AG08396 (cell line): ENCODE results near the gene GRK1.

Source experiments
- DNase-seq: peaks from one replicate; pipeline ENCODE4 v3.0.0; 2012; ENCODE audit warnings: low spot score, mixed read lengths

The GRK1 gene

DNA sequence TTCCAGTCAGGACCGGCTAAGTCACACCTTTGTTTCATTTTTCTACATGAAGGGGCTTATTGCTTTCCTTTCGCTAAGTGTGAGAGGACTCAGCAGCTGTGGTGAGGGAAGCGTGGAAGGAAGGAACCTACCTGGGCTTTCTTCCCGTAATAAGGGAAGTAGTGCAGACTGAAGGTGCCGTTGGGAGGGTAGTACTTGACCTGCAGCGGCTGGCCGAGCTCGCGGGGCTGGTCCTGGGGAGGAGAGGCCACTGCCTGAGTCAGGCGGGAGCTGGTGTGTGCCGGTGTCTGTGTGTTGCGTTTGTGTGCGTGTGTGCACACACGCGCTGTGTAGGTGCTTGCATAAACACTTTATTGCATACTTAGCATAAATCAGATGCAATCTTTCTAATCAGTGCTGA is 16.7 kb upstream of the GRK1 start:
- no peak for DNase-seq

DNA sequence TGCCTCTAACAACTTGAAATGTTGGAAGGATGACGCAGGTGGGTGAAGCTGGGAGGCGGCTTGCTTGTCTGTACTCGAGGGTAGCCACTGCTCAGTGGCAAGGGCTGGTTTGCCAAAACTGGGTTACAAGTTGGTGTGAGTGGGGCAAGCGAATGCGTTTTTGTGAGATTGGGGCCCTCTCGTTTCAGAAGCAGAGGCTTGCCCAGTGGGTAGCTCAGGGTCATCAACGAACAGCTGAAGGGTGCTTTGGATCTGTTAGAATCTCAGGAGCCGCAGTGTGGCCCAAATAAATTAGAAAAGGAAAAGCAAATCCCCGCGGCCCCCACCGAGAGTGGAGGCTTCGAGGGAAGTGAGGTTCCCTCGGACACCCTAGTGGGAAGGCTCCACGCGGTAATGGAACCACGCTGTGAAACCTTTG is 16.3 kb upstream of the GRK1 start:
- DNase-seq, result no peak

DNA sequence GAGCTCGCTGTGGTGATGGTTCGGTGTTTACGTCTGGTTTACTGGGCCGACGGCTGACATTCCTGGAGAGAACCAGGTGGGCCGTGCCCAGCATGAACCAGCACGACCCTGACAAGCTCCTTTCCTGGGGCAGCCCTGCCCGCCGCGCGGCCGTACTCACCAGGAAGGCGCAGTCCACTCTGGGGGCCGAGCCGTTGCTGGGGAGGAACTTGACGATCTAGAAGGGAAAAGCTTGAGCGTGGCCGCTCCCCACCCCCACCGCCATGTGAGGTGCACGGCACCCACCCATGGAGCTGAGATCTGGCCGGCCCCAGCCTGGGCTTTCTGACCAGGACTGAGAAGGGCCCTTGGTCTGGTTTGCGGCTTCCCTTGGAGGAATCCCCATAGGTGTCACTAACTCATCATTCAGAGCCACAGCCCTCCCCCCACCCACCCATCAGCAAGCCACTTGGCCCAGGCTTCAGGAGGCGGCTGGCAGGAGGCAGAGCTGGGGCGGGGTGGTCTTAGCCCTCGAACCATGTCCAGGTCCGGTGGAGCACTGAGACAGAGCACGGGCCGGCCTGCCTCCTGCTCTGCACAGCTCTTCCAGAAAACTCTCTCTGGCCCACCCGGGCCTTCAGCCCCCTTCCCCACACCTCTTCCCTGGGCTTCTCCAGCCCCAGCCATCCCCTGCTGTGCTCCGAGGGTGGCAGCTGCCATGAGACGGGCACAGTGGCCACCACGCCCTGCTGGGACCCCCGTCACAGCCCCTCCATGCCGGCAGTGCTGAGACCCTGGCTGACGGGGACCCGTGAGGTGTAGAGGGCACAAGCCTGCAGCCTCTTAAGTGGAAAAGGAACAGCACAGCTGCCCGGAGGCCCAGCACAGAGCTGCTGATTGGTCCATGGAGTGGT is 15.3 kb upstream of the GRK1 start:
- no peak for DNase-seq

DNA sequence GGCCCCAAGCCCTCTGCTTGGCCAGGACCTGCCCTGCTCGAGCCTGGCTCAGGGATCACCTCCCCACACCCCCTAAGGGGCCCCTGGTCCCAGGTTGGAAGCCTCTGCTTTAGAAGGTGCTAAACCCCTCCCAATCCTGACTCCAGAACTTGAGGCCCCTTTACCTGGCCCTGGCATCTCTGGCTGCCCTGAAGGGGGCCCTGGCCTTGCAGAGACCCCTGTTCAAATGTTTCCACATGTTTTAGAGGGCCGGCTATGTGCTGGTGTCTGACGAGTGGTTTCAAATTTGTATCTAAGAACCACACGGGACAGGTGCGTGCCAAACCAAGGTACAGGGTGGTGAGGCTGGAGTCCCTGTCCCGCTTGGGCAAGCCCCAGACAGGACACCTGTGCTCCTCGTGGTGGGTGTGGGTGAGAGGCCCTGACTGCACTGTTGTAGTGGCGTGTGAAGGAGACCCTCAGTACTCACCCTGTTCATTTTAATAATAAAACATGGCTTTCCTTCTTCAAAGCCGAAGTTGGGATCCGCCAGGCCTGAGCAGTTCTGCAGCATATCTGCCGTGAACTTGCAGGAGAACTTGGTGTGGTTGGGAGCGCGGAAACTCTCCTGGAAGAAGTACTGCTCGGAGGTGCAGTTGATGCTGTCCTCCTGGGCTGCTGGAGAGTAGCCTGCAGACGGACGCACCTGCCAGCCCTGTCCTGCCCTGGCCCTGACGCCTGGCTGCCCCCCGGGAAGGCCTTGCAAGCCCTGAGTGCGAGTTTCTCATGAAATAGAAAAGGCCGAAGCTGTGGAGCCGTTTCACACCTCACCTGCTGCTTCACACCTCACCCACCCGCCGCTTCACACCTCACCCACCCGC is 14.4 kb upstream of the GRK1 start:
- DNase-seq, result no peak

DNA sequence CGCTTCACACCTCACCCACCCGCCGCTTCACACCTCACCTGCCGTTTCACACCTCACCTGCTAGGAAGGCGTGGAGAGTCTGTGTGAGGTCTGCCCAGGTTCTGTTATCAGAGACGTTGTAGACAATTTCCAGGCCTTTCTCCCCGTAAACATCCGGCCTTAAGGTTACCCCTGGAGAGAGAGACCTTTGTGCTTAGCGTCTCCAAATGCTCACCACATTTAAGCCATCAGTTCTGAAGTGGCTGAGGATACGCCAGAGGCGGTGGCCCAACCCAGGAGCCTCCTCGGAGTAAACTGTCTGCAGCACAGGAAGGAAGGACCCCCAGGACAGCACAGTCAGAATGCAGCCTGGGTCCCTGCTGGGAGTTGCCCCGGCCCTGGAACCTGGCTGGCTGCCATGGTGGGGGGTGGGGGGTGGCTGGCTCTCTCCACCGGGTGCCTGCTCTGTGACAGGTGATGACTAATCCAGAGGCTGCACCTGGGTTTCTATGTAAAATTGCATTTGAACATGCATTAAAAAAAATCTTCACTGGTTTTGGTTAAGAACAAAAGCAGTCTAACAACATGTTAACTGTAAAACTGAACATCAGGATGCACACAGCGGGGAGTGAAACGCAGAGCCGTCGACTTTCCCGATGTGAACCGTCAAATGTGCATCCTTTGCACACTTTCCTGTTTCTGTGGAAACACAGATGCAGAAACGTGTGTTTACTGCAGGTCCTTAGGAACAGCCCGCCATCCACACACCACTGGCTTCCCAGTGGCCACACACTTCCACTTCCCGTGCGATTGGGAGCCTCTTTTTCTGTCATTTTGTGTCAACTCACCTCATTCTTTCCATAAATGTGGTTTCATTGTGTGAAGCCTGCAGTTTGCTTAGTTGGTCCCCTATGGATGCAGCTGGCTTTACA is 13.5 kb upstream of the GRK1 start:
- no peak for DNase-seq

DNA sequence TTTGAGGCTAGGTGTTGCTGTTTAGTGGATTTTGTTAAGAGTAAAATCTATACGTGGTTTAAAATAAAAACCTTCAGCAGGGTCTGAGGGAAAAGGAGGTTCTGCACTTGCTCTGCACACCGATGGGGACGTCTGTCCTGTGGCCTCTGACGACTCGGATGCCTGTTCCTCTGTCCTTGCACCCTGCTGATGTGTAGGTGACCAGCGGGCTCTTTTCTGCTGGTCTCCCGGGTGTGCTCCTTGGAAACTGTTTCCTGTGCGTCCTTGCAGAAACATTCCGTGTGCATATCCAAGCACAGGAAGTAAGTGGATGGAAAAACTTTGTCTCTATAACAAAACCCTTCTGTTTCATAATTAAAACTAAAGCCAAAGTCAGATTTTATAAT is 12.9 kb upstream of the GRK1 start:
- DNase-seq, result no peak

DNA sequence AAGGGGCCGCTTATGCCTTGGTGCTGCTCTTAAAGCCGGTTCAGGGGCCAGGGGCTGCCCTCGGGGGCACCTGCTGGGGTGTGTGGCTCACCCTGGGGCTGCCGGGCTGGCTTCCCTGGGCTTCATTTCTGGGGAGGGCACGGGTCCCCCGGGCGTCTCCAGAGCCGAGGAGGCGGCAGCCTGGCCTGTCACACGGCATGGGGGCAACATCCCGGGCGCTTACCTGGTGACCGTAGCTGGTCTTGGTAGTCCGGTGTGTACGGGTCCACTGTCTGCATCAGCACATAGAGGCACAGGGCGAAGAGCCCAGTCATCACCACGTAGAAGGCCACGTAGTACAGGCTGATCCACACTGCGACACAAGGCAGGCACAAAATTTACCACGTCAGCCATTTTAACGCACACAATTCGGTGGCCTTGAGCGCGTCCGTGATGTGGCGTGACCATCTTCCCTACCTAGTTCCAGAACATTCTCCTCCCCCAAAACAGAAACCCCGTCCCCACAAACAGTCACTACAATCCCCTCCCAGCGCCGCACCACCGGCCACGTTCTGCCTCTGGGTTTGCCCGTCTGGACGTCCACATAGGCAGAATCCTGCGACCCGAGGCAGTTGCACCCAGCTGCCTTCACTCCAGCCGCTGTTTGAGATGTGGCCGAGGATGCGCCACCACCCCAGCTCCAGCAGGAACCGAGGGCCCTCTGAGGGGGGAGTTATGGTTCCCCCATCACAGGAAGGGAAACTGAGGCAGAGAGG is 12.3 kb upstream of the GRK1 start:
- DNase-seq, result no peak

DNA sequence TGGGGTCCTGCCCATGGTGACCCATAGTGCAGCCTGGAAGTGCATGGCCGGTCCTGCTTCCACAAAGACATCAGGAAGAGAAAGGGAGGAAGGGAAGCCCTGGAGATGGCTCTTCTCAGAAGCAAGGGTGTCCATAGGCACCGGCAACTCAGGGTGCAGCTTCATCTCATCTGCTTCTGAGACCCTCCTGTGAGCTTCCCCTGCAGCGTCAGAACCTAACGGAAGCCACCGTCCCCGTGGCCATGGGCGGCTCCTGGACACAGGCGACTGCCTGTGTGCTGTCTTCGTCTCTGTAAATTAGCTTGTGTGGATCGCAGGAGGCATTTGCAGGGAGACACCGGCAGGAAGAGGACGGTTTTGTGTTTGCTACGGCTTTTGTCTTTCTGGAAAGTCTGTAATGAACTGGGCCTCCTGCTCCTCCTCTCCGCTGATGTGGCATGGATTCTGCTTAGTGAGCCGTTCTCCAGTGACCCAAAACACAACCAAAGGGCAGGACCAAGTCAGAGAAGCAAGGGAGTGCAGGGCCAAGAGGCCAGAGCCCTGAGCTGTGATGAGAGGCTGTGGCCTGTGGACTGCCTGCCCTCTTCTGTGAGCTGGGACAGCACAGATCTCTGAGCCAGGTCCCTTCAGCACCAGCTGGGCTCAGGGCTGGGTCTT is 11.5 kb upstream of the GRK1 start:
- DNase-seq, result no peak

DNA sequence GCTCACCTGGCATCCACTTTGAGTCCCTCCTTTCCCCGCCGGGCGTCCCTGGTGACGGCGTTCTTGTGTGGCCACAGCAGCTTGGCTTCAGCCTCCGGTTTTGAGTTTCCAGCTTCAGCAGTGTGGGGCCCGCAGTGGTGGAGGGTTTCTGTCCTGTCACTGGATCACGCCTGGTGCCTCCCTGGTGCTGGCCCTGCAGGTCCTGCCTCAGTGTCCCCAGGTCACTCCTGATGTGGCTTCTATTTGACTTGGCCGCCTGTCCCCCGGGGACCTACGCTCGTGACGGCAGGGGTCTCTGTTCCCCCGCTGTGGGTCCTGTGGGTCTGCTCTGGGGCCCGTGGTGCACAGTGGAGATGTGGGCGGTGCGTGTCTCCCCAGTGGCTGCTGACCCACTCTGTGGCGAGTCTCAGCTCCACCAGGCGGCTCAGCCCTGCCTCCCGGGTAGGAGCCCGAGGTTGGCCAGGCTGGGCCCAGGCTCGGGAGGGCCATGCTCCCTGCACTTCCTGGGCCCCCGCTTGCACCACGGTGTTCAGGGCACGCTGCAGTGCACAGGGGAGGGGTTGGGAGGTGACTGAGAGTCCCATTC is 10.9 kb upstream of the GRK1 start:
- no peak for DNase-seq

DNA sequence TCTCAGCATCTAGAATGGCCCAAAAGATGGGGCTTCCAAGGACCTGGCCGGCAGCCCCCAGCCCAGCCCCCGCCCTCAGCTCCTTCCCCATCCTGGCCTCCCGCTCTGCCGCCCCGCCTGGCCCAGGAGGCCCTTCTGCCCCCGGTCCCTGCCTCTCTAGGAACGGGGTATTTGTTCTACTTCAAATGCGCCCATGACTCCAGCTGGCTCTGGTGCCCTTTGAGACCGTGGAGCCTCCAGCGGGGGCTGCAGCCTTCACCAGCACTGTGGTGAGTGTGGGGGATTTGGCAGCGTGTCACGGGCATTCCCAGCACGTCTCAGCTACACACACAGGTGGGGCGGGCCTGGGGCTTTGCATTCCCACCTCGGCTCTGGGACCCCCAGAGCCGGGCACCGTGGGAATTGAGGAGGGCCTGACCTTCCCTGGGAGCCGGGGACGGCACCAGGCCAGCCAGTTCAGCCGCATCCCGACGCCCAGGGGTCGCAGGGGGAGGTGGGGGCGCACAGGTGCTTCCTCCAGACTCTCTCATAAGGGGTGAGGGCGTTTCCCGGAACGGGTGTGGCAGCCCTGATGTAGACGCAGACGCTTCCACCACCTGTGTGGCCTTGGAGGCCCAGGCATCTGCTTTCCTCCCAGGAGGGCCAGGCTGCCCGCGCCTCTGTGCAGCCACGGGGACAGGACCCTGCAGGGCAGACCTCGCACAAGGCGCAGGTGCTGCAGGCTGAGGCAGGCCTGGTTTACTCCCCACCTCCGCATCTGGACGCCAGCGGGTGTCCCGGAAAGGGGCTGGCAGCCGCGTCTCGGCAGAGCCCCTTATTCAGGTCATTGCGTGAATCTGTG is 10.0 kb upstream of the GRK1 start:
- DNase-seq, result no peak

DNA sequence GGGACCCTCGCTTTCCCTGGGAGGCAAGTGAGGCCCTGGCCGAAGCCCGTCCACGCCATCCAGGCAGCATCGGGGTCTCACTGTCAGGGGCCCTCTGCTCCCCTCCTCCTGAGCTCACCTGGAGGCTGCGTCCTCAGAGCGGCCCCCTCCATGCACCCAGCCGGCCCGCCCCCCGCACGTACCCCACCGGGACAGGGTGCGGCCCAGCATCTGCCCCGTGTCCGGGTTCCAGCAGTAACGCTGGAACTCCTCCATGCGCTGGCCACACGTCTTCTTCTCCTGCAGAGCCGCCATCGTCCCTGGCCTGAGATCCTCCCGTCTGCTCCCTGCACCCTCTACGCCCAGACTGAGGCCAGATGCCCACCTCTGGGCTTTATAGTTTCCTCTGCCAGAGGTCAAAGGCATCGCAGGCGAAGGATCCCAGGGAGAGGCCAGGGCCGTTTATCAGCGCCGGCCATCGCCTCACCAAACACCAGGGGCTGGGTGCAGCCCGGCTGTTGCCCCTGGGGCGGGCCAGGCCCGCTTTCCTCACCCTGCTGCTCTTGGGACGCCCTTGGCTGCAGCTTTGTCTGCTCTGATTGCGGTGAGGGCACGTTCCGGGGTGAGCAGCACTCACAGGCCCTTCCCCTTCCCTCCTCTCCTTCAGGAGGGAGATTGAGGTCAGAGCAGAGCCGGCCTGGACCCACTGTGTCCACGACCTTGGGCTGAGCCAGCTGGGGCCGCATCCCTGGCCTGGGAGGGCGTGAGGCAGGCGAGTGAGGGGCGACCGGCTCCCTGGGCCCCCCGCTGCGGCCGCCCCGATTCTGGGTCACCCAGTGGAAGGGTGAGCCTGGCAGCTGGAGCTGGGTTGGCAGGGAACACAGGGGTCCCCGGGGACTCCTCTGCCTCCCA is 8.9 kb upstream of the GRK1 start, which contains the start of gene ATP4B:
Gene ATP4B (minus strand): TSS at position 348 of the 891 bp plus-strand sequence. CDS start 54 bp downstream, at position 294.
- no peak for DNase-seq

DNA sequence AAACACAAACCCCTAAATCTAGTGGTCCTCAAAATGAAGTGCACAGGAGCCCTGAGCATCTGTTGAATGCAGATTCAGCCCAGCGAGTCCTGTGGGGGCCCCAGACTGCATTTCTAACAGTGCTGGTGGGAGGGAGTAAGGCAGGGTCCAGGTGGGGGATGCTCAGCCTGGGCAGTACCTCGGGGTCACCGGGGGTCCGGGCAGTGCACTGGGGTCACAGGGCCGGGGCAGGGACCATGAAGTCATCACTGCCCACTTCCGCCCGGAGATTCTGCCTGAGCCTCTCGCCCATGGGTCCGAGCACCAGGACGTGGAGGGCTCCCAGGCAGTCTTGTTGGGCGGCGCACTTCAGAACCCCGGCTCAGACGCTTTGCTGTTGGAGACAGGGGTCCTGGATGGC is 8.2 kb upstream of the GRK1 start:
- no peak for DNase-seq

DNA sequence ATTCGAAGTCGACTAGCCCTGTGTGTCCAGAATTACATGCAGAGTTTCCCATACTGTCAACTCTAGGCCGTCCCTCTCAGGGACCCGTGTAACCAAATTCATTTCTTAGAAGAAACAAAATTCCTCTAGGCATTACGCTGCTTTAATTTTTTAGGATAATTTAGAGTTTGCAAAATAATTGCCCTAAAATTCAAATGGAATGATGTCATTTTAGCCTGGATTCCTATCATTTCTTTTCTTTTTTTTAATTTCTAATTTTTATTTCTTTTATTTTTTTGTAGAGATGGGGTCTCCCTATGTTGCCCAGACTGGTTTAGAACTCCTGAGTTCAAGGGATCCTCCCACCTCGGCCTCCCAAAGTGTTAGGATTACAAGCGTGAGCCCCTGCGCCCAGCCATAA is 7.7 kb upstream of the GRK1 start:
- no peak for DNase-seq

DNA sequence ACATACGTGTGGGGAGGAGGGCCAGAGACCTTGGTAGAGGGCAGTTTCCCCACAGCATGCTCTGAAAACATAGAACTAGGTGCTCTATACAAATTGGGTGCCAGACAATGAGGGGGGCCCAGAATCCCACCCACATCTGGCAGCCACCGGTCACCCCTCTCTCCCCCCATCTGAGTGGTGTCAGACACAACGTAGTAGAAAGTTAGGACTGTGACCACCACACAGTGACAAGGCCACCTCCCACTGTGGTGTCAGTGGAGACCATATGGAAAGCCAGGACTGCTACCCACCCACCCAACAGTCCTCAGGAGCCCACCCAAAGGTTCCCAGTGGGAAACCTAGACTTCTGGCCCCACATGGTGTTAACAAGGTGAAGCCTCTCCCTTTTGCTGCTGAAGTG is 7.0 kb upstream of the GRK1 start:
- DNase-seq, result no peak

DNA sequence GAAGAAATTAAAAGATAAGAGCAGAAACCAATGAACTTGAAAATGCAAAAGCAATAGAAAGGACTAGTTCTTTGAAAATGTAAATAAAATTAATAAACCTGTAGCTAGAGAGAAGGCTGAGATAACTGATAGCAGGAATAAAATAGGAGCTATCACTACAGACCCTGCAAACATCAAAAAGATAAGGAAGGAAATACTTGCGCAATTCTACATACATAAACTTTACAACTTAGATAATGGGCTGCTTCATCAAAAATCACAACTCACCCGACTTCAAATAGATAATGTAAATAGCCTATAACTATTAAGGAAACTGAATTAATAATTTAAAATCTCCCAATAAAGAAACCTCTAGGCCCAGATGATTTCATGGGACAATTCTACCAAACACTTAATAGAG is 5.5 kb upstream of the GRK1 start:
- DNase-seq, result no peak

DNA sequence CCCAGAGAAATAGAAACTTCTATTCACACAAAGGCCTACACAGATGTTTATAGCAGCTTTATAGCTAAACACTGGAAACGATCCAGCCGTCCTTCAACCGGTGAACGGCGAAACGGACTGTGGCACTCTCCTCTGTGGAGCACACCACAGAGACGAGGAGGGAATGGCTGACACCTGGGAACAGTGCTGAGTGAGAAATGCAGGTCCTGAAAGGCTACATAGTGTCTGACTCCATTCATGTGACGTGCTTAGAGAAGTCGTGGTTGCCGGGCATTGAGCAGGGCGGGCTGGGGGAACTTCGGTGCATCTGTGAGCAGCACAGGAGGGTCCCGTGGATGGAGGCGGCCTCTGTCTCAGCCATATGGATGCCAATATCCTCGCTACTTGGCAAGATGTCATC is 3.1 kb upstream of the GRK1 start:
- no peak for DNase-seq

DNA sequence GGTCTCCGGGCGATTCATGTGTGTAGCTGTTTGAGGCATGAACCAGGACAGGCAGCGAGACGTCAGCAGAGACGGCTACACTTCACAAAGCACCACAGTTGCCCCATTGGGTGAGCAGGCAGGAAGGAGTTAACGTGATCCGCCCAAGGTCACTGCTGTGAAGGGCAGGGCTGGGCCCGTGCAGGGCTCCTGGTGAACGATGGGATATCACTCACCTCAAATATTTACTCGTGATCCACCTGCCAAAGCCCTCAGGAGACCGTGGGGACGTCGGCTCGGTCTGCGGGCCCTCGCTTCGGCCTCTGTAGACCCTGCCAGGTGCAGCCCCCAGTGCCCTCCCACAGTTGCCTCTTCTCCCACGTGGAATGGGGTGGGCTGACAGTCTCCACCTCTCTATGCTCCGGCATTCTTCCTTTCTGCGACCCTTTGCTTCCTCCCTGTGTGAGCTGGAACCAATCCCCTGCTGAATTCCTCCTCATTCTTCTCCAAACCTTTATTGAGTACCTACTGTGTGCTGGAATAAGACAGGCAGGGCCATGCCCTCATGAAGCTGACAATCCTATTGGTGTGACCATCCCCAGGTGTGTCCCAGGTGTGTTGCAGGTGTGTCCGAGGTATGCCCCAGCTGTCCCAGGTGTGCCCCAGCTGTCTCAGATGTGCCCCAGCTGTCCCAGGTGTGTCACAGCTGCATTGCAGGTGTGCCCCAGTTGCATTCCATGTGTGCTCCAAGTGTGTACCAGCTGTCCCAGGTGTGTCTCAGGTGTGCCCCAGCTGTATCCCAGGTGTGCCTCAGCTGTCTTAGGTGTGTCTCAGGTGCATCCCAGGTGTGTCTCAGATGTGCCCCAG is 2.0 kb upstream of the GRK1 start:
- DNase-seq, result no peak
